Bronchial smooth muscle cell (primary cell): Measurements from ENCODE around the gene SOX2. TPM values are rescaled to one million over a fixed set of nuclear protein-coding genes. Genes with fewer than 3 reads are reported as not detected.

Experiments used
- total RNA-seq: library from RNA; depleted of rRNA; stranded (reverse); fragments of >200 nt; gene quantifications from 2 replicates; pipeline ENCODE4 v1.2.1, GENCODE V29; 2014

SOX2 gene
- not detected in 2 replicates for total RNA-seq

GRCh38 chr3:181711325-181712135 is at the start of gene SOX2:
SOX2 (plus strand) TSS chr3:181711925; CDS start chr3:181712361, 436 bp downstream.

